ENCODE data around the gene PTGR3. TPM values are rescaled to one million over a fixed set of nuclear protein-coding genes. Genes with fewer than 3 reads are reported as not detected.

PTGR3 gene
- total RNA-seq, 1 donor from 2014 or later: 19.3 TPM

GRCh38 chr18:75176849-75177248, 32.1 kb downstream of the PTGR3 start:
- no peak for DNase-seq
- no peak for TF ChIP-seq CTCF (IDR thresholded peaks at IDR 0.05)
- H3K4me3 Mint-ChIP-seq: no peak overlapping the region
- H3K27me3 Mint-ChIP-seq: peaks cover 2% of the 10 kb centered on the region
- no peaks in the 10 kb centered on the region for H3K36me3 Mint-ChIP-seq (ENCODE audit: low read depth)
- no peaks in the 10 kb centered on the region for H3K9me3 Mint-ChIP-seq
- H3K27ac Mint-ChIP-seq: no peak overlapping the region
- intact Hi-C loops (cut with micrococcal nuclease): no loop called here
- ChIA-PET POLR2A (no interaction called here), CTCF (no interaction called here)
- peaks cover 14% of the 10 kb centered on the region for H3K4me1 Mint-ChIP-seq
- ATAC-seq (ENCODE audit: low read depth): no peak

GRCh38 chr18:75173738-75174137, 35.2 kb downstream of the PTGR3 start:
- DNase-seq: no peak
- TF ChIP-seq CTCF (IDR thresholded peaks at IDR 0.05): no peak
- intact Hi-C loops (cut with micrococcal nuclease): loop anchor here (2.0 to 5.0 kb wide), 3 partner anchors 101 to 304 kb away; no protein-coding TSS in a partner anchor
- H3K36me3 Mint-ChIP-seq (ENCODE audit: low read depth): no peaks in the 10 kb centered on the region
- no peak overlapping the region for H3K27ac Mint-ChIP-seq
- H3K27me3 Mint-ChIP-seq: peaks cover 5% of the 10 kb centered on the region
- ChIA-PET CTCF (no interaction called here), POLR2A (interaction anchor here (0.9 kb wide), 1 partner anchor 37 kb away, joined by 4 read pairs; the partner anchor contains the start of gene TSHZ1)
- ATAC-seq (ENCODE audit: low read depth): no peak
- H3K4me1 Mint-ChIP-seq: peaks cover 14% of the 10 kb centered on the region
- no peak overlapping the region for H3K4me3 Mint-ChIP-seq
- H3K9me3 Mint-ChIP-seq: no peaks in the 10 kb centered on the region

GRCh38 chr18:75173125-75173432, 35.9 kb downstream of the PTGR3 start:
- peaks cover 5% of the 10 kb centered on the region for H3K27me3 Mint-ChIP-seq
- H3K9me3 Mint-ChIP-seq: no peaks in the 10 kb centered on the region
- CTCF ChIA-PET: interaction anchor here (0.9 to 1.1 kb wide), 2 partner anchors 58 to 198 kb away, joined by 3 read pairs; no protein-coding TSS in a partner anchor
- peaks cover 14% of the 10 kb centered on the region for H3K4me1 Mint-ChIP-seq
- POLR2A ChIA-PET: interaction anchor here (0.9 kb wide), 1 partner anchor 37 kb away, joined by 4 read pairs; the partner anchor contains the start of gene TSHZ1
- DNase-seq (no peak), ATAC-seq (ENCODE audit: low read depth) (peak; percentile 89)
- intact Hi-C loops (cut with micrococcal nuclease): loop anchor here (2.0 to 5.0 kb wide), 3 partner anchors 101 to 304 kb away; no protein-coding TSS in a partner anchor
- H3K4me3 Mint-ChIP-seq: no peak overlapping the region
- no peak for TF ChIP-seq CTCF (IDR thresholded peaks at IDR 0.05)
- peak overlapping the region; percentile 2 for H3K27ac Mint-ChIP-seq
- H3K36me3 Mint-ChIP-seq (ENCODE audit: low read depth): no peaks in the 10 kb centered on the region

GRCh38 chr18:75172299-75173124, 36.4 kb downstream of the PTGR3 start:
- intact Hi-C loops (cut with micrococcal nuclease): loop anchor here (2.0 to 5.0 kb wide), 3 partner anchors 100 to 305 kb away; no protein-coding TSS in a partner anchor
- POLR2A ChIA-PET: no interaction called here
- Mint-ChIP-seq H3K4me3 (no peak overlapping the region), H3K9me3 (no peaks in the 10 kb centered on the region), H3K36me3 (ENCODE audit: low read depth) (no peaks in the 10 kb centered on the region), H3K4me1 (peaks cover 14% of the 10 kb centered on the region), H3K27ac (peak overlapping the region; percentile 2), H3K27me3 (peaks cover 5% of the 10 kb centered on the region)
- TF ChIP-seq CTCF (IDR thresholded peaks at IDR 0.05): no peak
- no peak for DNase-seq
- CTCF ChIA-PET: interaction anchor here (0.9 to 1.1 kb wide), 2 partner anchors 58 to 198 kb away, joined by 3 read pairs; no protein-coding TSS in a partner anchor
- ATAC-seq (ENCODE audit: low read depth): no peak

- no peak for DNase-seq
- Mint-ChIP-seq H3K4me1 (peaks cover 14% of the 10 kb centered on the region), H3K9me3 (no peaks in the 10 kb centered on the region), H3K4me3 (no peak overlapping the region), H3K27ac (no peak overlapping the region), H3K36me3 (ENCODE audit: low read depth) (no peaks in the 10 kb centered on the region), H3K27me3 (peaks cover 5% of the 10 kb centered on the region)
- ATAC-seq (ENCODE audit: low read depth): no peak
- ChIA-PET CTCF (no interaction called here), POLR2A (no interaction called here)
- TF ChIP-seq CTCF (IDR thresholded peaks at IDR 0.05): no peak
- intact Hi-C loops (cut with micrococcal nuclease): loop anchor here (5.0 kb wide), 2 partner anchors 99 to 306 kb away; no protein-coding TSS in a partner anchor
Observed at GRCh38 chr18:75170916-75171315, 38.0 kb downstream of the PTGR3 start.

All from activated B cell treated with CpG ODN at 0.5 μM for 24 hours (primary cell).